Activated naive CD8-positive, alpha-beta T cell treated with anti-CD3 and anti-CD28 coated beads for 36 hours (primary cell): Measurements from ENCODE around the gene CUL9. TPM values are rescaled to one million over a fixed set of nuclear protein-coding genes. Genes with fewer than 3 reads are reported as not detected.

Experiments
- DNase-seq: peaks from one replicate; pipeline ENCODE4 v3.0.0; 2021
- H3K27ac Mint-ChIP-seq: one replicate; pipeline ENCODE4 v1.8.0; 2022; ENCODE audit warnings: mild to moderate bottlenecking, moderate library complexity, mixed read lengths
- H3K27me3 Mint-ChIP-seq: one replicate; pipeline ENCODE4 v1.8.0; 2022; ENCODE audit warnings: mild to moderate bottlenecking, mixed read lengths
- H3K36me3 Mint-ChIP-seq: one replicate; pipeline ENCODE4 v1.8.0; 2021; ENCODE audit warnings: mild to moderate bottlenecking, mixed read lengths
- H3K4me1 Mint-ChIP-seq: one replicate; pipeline ENCODE4 v1.8.0; 2021; ENCODE audit warnings: mixed read lengths
- H3K4me3 Mint-ChIP-seq: one replicate; pipeline ENCODE4 v1.8.0; 2022; ENCODE audit warnings: mild to moderate bottlenecking, moderate library complexity, mixed read lengths
- H3K9me3 Mint-ChIP-seq: one replicate; pipeline ENCODE4 v1.8.0; 2022; ENCODE audit warnings: mixed read lengths
- total RNA-seq, 2 experiments: library from RNA; stranded (reverse); gene quantifications; one replicate each; pipeline ENCODE4 v1.2.3, GENCODE V29; 2021

CUL9 gene
- total RNA-seq, 2 experiments from 2014 or later: 31.3 to 31.5 TPM

- Mint-ChIP-seq H3K27me3 (no peaks in the 10 kb centered on the region), H3K4me1 (peaks cover 40% of the 10 kb centered on the region), H3K9me3 (no peaks in the 10 kb centered on the region), H3K4me3 (peak overlapping the region; percentile 97), H3K36me3 (peaks cover 10% of the 10 kb centered on the region), H3K27ac (peak overlapping the region; percentile 87)
- no peak for DNase-seq
Observed at GRCh38 chr6:43181621-43181941, 415 bp upstream of the CUL9 start.

GRCh38 chr6:43183441-43183840, 1.4 kb downstream of the CUL9 start:
- Mint-ChIP-seq H3K36me3 (peaks cover 16% of the 10 kb centered on the region), H3K27ac (peak overlapping the region; percentile 87), H3K4me3 (peak overlapping the region; percentile 97), H3K9me3 (no peaks in the 10 kb centered on the region), H3K27me3 (no peaks in the 10 kb centered on the region), H3K4me1 (peaks cover 40% of the 10 kb centered on the region)
- no peak for DNase-seq

- H3K4me1 Mint-ChIP-seq: peaks cover 40% of the 10 kb centered on the region
- H3K27ac Mint-ChIP-seq: peak overlapping the region; percentile 64
- peaks cover 19% of the 10 kb centered on the region for H3K36me3 Mint-ChIP-seq
Observed at GRCh38 chr6:43184268-43184985, 2.4 kb downstream of the CUL9 start.

GRCh38 chr6:43185391-43185985, 3.5 kb downstream of the CUL9 start:
- Mint-ChIP-seq H3K4me3 (peak overlapping the region; percentile 11), H3K27ac (peak overlapping the region; percentile 55)

More at GRCh38 chr6:43184268-43184985, 2.4 kb downstream of the CUL9 start:
- Mint-ChIP-seq H3K27me3 (no peaks in the 10 kb centered on the region), H3K4me3 (no peak overlapping the region), H3K9me3 (no peaks in the 10 kb centered on the region)
- no peak for DNase-seq

GRCh38 chr6:43186019-43186418, 4.0 kb downstream of the CUL9 start:
- H3K4me1 Mint-ChIP-seq: peaks cover 46% of the 10 kb centered on the region
- peaks cover 18% of the 10 kb centered on the region for H3K36me3 Mint-ChIP-seq
- no peak overlapping the region for H3K4me3 Mint-ChIP-seq
- H3K27me3 Mint-ChIP-seq: no peaks in the 10 kb centered on the region
- H3K27ac Mint-ChIP-seq: no peak overlapping the region
- no peaks in the 10 kb centered on the region for H3K9me3 Mint-ChIP-seq
- DNase-seq: no peak

More at GRCh38 chr6:43185391-43185985, 3.5 kb downstream of the CUL9 start:
- Mint-ChIP-seq H3K4me1 (peaks cover 46% of the 10 kb centered on the region), H3K9me3 (no peaks in the 10 kb centered on the region), H3K36me3 (peaks cover 19% of the 10 kb centered on the region), H3K27me3 (no peaks in the 10 kb centered on the region)
- DNase-seq: no peak

GRCh38 chr6:43186706-43187105, 4.7 kb downstream of the CUL9 start:
- Mint-ChIP-seq H3K4me1 (peaks cover 39% of the 10 kb centered on the region), H3K9me3 (no peaks in the 10 kb centered on the region), H3K4me3 (no peak overlapping the region), H3K36me3 (peaks cover 13% of the 10 kb centered on the region), H3K27ac (no peak overlapping the region), H3K27me3 (no peaks in the 10 kb centered on the region)
- DNase-seq: no peak

GRCh38 chr6:43187821-43188220, 5.8 kb downstream of the CUL9 start:
- H3K27ac Mint-ChIP-seq: no peak overlapping the region
- H3K9me3 Mint-ChIP-seq: no peaks in the 10 kb centered on the region
- peaks cover 35% of the 10 kb centered on the region for H3K4me1 Mint-ChIP-seq
- peaks cover 16% of the 10 kb centered on the region for H3K36me3 Mint-ChIP-seq
- DNase-seq: no peak
- no peaks in the 10 kb centered on the region for H3K27me3 Mint-ChIP-seq
- H3K4me3 Mint-ChIP-seq: no peak overlapping the region

GRCh38 chr6:43188426-43188825, 6.4 kb downstream of the CUL9 start:
- H3K4me3 Mint-ChIP-seq: no peak overlapping the region
- no peaks in the 10 kb centered on the region for H3K27me3 Mint-ChIP-seq
- DNase-seq: no peak
- H3K9me3 Mint-ChIP-seq: no peaks in the 10 kb centered on the region
- peak overlapping the region; percentile 6 for H3K27ac Mint-ChIP-seq
- peaks cover 29% of the 10 kb centered on the region for H3K4me1 Mint-ChIP-seq
- peaks cover 21% of the 10 kb centered on the region for H3K36me3 Mint-ChIP-seq

GRCh38 chr6:43189776-43190304, 7.8 kb downstream of the CUL9 start:
- no peaks in the 10 kb centered on the region for H3K27me3 Mint-ChIP-seq
- H3K9me3 Mint-ChIP-seq: no peaks in the 10 kb centered on the region
- peaks cover 25% of the 10 kb centered on the region for H3K36me3 Mint-ChIP-seq
- no peak for DNase-seq
- H3K4me3 Mint-ChIP-seq: no peak overlapping the region
- H3K4me1 Mint-ChIP-seq: peaks cover 21% of the 10 kb centered on the region
- H3K27ac Mint-ChIP-seq: no peak overlapping the region

- Mint-ChIP-seq H3K4me3 (no peak overlapping the region), H3K36me3 (peaks cover 16% of the 10 kb centered on the region), H3K27ac (no peak overlapping the region), H3K4me1 (peaks cover 9% of the 10 kb centered on the region), H3K27me3 (no peaks in the 10 kb centered on the region), H3K9me3 (no peaks in the 10 kb centered on the region)
- DNase-seq: no peak
Observed at GRCh38 chr6:43192911-43193310, 10.9 kb downstream of the CUL9 start.

GRCh38 chr6:43193929-43194328, 11.9 kb downstream of the CUL9 start:
- H3K27me3 Mint-ChIP-seq: no peaks in the 10 kb centered on the region
- peaks cover 12% of the 10 kb centered on the region for H3K36me3 Mint-ChIP-seq
- H3K27ac Mint-ChIP-seq: no peak overlapping the region
- no peak for DNase-seq
- H3K4me1 Mint-ChIP-seq: peaks cover 9% of the 10 kb centered on the region
- H3K9me3 Mint-ChIP-seq: no peaks in the 10 kb centered on the region
- no peak overlapping the region for H3K4me3 Mint-ChIP-seq

GRCh38 chr6:43196337-43196736, 14.3 kb downstream of the CUL9 start:
- H3K9me3 Mint-ChIP-seq: no peaks in the 10 kb centered on the region
- H3K36me3 Mint-ChIP-seq: peaks cover 12% of the 10 kb centered on the region
- no peak for DNase-seq

GRCh38 chr6:43199912-43200311, 17.9 kb downstream of the CUL9 start:
- Mint-ChIP-seq H3K27me3 (no peaks in the 10 kb centered on the region), H3K9me3 (no peaks in the 10 kb centered on the region), H3K4me1 (no peaks in the 10 kb centered on the region), H3K36me3 (peaks cover under 1% of the 10 kb centered on the region), H3K27ac (no peak overlapping the region), H3K4me3 (no peak overlapping the region)
- DNase-seq: no peak

More at GRCh38 chr6:43196337-43196736, 14.3 kb downstream of the CUL9 start:
- Mint-ChIP-seq H3K4me1 (no peaks in the 10 kb centered on the region), H3K27me3 (no peaks in the 10 kb centered on the region), H3K27ac (no peak overlapping the region), H3K4me3 (no peak overlapping the region)

GRCh38 chr6:43200541-43200940, 18.5 kb downstream of the CUL9 start:
- Mint-ChIP-seq H3K36me3 (peaks cover 4% of the 10 kb centered on the region), H3K27ac (no peak overlapping the region), H3K4me3 (no peak overlapping the region), H3K4me1 (no peaks in the 10 kb centered on the region), H3K9me3 (no peaks in the 10 kb centered on the region), H3K27me3 (no peaks in the 10 kb centered on the region)
- no peak for DNase-seq

- no peaks in the 10 kb centered on the region for H3K27me3 Mint-ChIP-seq
- DNase-seq: no peak
- no peak overlapping the region for H3K4me3 Mint-ChIP-seq
- no peaks in the 10 kb centered on the region for H3K9me3 Mint-ChIP-seq
- H3K27ac Mint-ChIP-seq: no peak overlapping the region
- H3K4me1 Mint-ChIP-seq: no peaks in the 10 kb centered on the region
- peaks cover 13% of the 10 kb centered on the region for H3K36me3 Mint-ChIP-seq
Observed at GRCh38 chr6:43202451-43202850, 20.5 kb downstream of the CUL9 start.
